Lower leg skin (tissue), 4 donors: ENCODE data around the gene RGP1. TPM values are rescaled to one million over a fixed set of nuclear protein-coding genes. Genes with fewer than 3 reads are reported as not detected.

Experiments used
- DNase-seq, 2 donors: peaks; one replicate each; pipeline ENCODE4 v3.0.0-alpha.2; 2019; ENCODE audit warnings: low spot score in 2 of 2
- H3K4me3 ChIP-seq: fragments of 200-600 bp; sonication (generic); 2 replicates; pipeline ENCODE4 v1.5.1; 2017; ENCODE audit warnings: mild to moderate bottlenecking, low read depth; ENCODE audit not compliant: poor library complexity, severe bottlenecking
- POLR2A ChIP-seq, 2 donors: fragments of 450-650 bp; IDR thresholded peaks; one replicate each; pipeline ENCODE4 v1.6.1; 2016 to 2017; ENCODE audit warnings: antibody characterized with exemption in 2 of 2, mild to moderate bottlenecking in 1 of 2, moderate library complexity in 1 of 2
- WGBS, 2 donors: methylation state at CpG; one replicate each; pipeline ENCODE4 v1.1.5; 2018; 5-methylcytosine and 5-hydroxymethylcytosine counted together
- intact Hi-C: fragments of 100-400 bp; cut with DNase I; formaldehyde crosslinking; loops from one replicate; pipeline ENCODE4 v1.15.0; 2023; ENCODE audit warnings: low total_unique reads
- total RNA-seq, 4 donors: library from RNA; depleted of rRNA; stranded (reverse); fragments of >200 nt; gene quantifications; one replicate each; pipeline ENCODE4 v1.1.0, GENCODE V29; 2016
- TF ChIP-seq, protein P1 (sequence below), 3 donors: fragments of 450-650 bp; IDR thresholded peaks; one replicate each; pipeline ENCODE4 v1.5.1; 2016; ENCODE audit warnings: antibody characterized with exemption in 3 of 3, mild to moderate bottlenecking in 3 of 3, moderate library complexity in 2 of 3

The RGP1 gene
- total RNA-seq, 4 donors from 2014 or later: 17.1 to 26.4 (median 22.1) TPM

DNA sequence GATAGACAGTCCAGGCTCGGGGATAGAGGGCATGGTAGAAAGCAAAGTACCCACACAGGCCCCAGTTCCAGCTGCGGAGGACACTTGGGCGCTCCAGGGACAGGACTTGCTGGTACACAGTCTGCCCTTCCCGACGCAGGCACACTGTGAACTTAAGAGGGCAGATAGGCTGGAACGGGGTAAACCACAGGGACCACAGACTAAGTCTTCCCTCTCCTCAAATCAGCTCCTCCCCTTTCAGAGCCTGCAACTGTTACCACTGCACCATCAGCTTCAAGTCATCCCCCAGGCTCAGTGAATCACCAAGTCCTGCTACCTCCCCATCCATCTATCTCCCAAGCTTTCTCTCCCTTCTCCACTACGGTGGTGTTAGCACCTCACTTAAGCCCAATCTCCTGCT, 7.3 kb upstream of the RGP1 start:
- WGBS, 2 donors: 92 to 93% methylated on average over 7 of the region's 7 CpGs
- H3K4me3 ChIP-seq: no peak overlapping the region
- TF ChIP-seq, protein P1, sequence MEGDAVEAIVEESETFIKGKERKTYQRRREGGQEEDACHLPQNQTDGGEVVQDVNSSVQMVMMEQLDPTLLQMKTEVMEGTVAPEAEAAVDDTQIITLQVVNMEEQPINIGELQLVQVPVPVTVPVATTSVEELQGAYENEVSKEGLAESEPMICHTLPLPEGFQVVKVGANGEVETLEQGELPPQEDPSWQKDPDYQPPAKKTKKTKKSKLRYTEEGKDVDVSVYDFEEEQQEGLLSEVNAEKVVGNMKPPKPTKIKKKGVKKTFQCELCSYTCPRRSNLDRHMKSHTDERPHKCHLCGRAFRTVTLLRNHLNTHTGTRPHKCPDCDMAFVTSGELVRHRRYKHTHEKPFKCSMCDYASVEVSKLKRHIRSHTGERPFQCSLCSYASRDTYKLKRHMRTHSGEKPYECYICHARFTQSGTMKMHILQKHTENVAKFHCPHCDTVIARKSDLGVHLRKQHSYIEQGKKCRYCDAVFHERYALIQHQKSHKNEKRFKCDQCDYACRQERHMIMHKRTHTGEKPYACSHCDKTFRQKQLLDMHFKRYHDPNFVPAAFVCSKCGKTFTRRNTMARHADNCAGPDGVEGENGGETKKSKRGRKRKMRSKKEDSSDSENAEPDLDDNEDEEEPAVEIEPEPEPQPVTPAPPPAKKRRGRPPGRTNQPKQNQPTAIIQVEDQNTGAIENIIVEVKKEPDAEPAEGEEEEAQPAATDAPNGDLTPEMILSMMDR (IDR thresholded peaks at IDR 0.05): no peak
- no peak for TF ChIP-seq POLR2A (IDR thresholded peaks at IDR 0.05)
- DNase-seq: no peak
- intact Hi-C loops: no loop called here

DNA sequence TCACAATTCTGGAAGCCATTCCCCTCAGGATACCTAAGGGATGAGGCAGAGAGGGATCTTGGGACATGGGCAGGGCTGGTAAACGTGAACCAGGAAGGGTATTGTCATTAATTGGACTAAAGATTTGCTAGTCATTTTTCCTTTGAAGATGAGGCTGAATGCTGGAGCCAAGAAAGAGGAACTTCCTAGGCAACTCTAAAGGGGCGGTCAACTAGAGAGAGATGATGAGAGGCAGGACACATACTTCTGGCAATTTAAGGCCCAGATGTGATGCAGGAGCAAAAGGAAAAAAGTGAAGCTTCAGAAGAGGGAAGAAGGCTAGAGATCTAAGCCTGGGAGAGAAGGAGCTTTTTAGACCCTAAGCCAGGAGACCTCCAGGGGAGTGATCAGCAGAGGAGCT, 5.6 kb upstream of the RGP1 start:
- TF ChIP-seq, protein P1 (IDR thresholded peaks at IDR 0.05): no peak
- no peak for TF ChIP-seq POLR2A (IDR thresholded peaks at IDR 0.05)
- no peak overlapping the region for H3K4me3 ChIP-seq
- 55 to 61% methylated on average over 2 of the region's 2 CpGs for WGBS, 2 donors
- intact Hi-C loops: no loop called here
- DNase-seq: no peak

DNA sequence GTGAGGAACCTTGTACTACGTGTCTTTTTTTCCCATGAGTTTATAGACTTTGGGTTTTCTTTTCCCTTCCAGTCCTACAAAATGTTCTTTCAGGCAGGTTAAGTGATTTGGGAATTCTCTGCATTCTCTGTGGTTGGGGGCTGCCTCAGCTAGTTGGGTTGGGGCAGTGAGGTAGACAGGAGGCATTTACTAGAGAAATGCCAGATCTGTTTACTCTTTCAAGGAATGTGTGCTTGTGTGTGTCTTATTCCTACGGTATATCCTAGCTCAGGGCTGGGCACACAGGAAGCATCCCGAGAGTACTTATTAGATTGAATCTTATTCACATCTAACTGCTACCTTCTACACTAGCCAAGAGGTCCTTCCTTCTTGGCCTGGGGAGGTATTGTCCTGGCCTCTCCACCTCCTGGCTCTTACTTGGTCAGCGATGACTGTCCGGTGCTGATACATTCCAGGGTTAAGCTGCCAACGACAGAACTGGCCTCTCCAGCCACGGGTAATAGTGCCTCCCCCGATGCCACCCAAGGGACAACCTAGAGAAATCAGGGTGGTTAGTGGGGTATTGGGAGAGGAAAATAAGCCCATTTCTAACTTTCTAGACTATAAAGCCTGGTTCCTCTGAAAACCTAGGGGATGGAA, 5.1 kb upstream of the RGP1 start:
- TF ChIP-seq, protein P1 (IDR thresholded peaks at IDR 0.05): no peak
- TF ChIP-seq POLR2A (IDR thresholded peaks at IDR 0.05): no peak
- H3K4me3 ChIP-seq: no peak overlapping the region
- peak in 1 of 2 donors; percentile 71 for DNase-seq
- intact Hi-C loops: no loop called here
- 86 to 92% methylated on average over 8 of the region's 8 CpGs for WGBS, 2 donors

DNA sequence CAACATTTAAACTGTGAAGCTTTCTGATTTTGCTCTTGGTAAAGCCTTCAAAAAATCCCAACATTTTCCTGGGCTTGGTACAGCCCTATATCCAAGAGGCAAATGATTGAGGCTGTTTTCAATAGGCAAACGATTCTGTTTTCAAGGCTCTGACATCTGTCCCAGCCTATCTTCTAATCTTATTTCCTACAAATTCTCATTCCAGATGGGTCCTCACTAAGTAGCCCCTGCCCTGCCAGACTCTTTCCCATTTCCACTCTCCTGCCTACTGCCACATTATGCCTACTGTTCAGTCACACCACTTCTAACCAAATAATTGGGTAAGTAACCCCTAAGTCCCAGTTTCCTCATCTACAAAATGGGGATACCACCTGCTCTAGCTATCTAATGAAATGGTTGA, 3.5 kb upstream of the RGP1 start:
- no peak overlapping the region for H3K4me3 ChIP-seq

DNA sequence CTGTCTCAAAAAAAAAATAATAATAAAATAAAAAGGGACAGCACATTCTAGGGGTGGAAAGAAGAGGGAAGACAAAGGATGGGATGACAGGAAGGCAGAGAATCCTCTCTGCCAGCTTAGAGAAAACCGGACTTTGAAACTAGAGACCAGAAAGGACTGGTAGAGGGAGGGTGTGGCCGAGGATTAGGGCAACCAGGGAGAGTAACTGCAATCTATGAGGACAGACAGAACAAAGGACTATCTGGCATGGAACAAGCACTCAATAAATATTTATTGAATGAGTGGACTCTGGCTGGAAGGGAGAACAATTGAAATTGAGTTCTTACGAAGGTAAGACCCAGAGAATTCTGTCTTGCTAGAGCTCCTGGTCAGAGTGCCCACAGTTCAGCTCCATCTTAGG, 2.5 kb upstream of the RGP1 start:
- H3K4me3 ChIP-seq: no peak overlapping the region
- WGBS, 2 donors: 38 to 40% methylated on average over 3 of the region's 3 CpGs
- intact Hi-C loops: no loop called here
- TF ChIP-seq, protein P1 (IDR thresholded peaks at IDR 0.05): no peak
- TF ChIP-seq POLR2A (IDR thresholded peaks at IDR 0.05): no peak
- DNase-seq: no peak

More for the DNA sequence above, 3.5 kb upstream of the RGP1 start:
- no peak for DNase-seq
- WGBS, 2 donors: 47 to 62% methylated on average over 1 of the region's 1 CpG
- TF ChIP-seq POLR2A (IDR thresholded peaks at IDR 0.05): no peak
- TF ChIP-seq, protein P1 (IDR thresholded peaks at IDR 0.05): no peak
- intact Hi-C loops: no loop called here
